Endothelial cell of umbilical vein (primary cell): ENCODE results near the gene BUD13.

ENCODE experiments used
- EZH2 ChIP-seq: IDR thresholded peaks from 2 replicates; pipeline ENCODE4 v1.6.1; 2012; ENCODE audit warnings: borderline replicate concordance, low read depth, mild to moderate bottlenecking, moderate library complexity, low read length, inconsistent platforms; ENCODE audit not compliant: severe bottlenecking
- JUN ChIP-seq: IDR thresholded peaks from 2 replicates; pipeline ENCODE4 v1.6.1; 2011; ENCODE audit warnings: borderline replicate concordance, low read depth; ENCODE audit not compliant: insufficient read length, insufficient read depth
- POLR2A ChIP-seq: IDR thresholded peaks from 2 replicates; pipeline ENCODE4 v1.6.1; 2012; ENCODE audit warnings: low read depth, mild to moderate bottlenecking, control low read depth, low read length

GRCh38 chr11:116718955-116719501 lies 53.8 kb downstream of the BUD13 start:
- no peak for TF ChIP-seq POLR2A
- TF ChIP-seq JUN, result no peak
- TF ChIP-seq EZH2, result no peak
